SIG-M5 treated with dmso at 0.1 percent for 504 hours (cell line): ENCODE results near the gene CTDSP2.

Experiments used
- DNase-seq: peaks from one replicate; lab custom pipeline; 2025; ENCODE audit not compliant: unreplicated experiment; lab: John Stamatoyannopoulos, UW

CTDSP2 gene

DNA sequence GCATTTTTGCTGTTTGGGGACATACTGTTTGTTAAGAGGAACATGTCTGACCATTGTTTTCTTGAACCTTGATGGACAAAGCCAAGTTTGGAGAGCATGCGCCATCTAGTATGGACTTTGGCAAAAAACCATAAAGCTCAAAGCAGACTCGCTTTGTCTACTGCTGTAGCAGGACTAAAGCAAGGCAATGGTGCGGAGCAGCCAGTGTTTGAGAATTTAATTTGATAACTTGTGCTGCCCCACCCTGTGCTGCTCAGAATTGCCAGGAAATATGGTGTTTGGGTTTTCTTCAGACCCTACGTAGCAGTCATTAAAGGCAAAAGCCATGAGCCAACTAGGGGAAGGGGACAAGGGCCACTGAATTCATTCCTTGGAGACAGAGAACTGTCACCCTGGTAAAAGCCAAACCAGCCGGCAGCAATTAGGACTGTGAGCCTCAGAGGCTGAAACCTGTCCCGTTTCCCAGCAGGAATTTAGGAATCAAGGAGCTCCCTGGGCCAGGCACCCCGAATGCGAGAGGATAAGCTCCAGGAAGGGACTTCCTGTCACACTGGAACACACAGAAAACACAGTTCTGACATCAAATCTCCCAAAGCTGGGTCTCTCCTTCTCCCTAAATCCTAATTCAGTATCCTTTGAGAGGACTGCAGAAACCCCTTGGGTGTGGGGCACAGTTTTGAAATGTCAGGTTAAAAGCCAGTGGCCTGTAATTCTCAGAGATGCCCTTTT, 29.1 kb downstream of the CTDSP2 start:
- no peak for DNase-seq

DNA sequence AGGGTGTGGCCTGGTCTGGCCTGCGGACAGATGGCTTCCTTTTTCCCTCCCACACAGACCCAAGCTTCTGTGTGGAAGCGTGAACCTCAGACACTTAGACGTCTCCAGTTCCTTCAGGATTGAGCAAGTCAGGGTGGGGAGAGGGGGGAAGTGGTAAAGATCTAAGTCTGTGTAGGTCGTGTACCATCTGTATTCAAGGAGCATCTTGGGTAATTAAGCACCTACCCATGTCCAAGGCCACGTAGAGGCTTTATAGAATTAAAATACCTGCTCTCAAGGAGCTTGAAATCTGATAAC, 29.7 kb downstream of the CTDSP2 start:
- DNase-seq, result peak; percentile 88

GRCh38 chr12:57816001-57816854, 30.3 kb downstream of the CTDSP2 start:
- DNase-seq, result no peak

DNA sequence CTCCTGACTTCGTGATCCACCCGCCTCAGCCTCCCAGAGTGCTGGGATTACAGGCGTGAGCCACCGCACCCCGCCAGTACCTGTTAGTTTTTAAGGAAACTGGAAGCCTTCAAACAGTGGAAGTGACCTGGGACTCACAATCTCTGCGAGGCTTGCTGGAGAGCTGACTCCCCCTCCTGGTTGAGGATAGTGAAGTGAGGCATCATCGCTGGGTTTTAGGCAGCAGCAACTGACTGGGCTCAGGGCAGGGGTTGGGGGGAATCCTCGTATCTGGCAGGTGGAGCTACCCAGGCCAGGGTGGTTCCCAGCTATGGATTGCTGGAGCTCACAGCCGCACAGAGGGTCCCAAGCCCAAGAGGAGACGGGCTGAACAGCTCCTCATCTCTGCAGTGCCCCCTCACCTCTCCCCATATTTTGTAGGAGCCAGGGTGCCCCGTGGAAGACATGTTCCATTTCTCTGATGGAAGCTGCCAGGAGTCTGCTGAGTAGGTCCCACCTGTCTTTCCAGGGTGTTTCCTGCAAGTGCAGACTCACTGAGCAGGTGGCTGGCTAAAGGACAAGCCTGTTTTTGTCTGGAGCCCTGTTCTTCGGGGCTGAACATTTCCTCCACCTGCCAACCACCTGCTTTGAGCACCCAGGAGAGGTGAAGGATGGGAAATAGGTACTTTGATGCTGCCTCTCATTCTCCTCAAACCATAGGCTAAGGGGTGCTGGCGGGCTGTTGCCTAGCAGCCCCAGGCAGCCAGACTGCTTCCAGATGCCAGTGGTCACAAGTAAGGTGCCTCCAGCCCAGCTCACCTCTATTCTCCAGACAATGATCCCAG, 31.1 kb downstream of the CTDSP2 start:
- DNase-seq, result no peak

GRCh38 chr12:57813971-57814772, 32.4 kb downstream of the CTDSP2 start:
- DNase-seq, result no peak

DNA sequence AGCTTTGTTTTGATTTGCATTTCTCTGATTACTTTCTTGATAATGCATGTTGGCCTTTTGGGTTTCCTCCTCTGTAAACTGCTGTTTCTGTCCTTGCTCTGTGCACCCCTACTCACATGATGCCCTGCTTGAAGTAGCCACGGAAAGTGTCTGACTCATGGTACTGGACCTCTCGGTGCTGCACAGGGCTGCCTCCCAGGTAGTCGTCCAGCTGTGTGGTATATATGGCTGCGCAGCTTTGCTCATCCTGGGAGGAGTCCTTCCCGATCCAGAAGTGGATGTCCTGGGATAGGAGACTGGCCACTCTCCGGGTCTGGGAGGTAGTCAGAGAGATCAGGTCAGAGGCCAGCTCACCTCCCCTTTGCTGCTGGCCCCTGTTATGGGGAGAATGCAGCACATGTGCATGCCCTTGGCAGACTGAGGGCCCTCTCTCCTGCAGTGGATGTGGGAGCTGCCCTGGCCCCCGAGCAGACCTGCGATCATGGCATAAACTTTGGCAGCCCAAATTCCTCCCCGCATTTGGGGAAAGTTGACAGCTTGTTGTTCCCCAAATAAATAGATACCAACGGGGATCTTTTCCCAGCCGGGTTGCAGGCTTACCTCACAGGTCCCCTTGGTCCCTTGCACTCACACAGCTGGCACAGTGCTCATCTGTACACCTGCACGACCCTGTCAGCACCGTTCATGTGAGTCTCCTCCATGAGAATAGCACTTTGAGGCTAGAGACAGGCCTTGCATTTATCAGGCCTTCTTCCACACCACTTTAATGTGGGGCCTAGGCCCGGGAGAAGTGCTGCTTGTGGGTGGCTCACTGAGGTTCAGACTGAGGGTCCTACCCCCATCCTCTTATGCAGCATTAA, 33.2 kb downstream of the CTDSP2 start:
- DNase-seq, result no peak

- DNase-seq, result no peak
Measured at GRCh38 chr12:57811028-57811755, 35.3 kb downstream of the CTDSP2 start.

GRCh38 chr12:57810450-57810849, 36.1 kb downstream of the CTDSP2 start:
- peak; percentile 18 for DNase-seq

GRCh38 chr12:57809425-57809824, 37.1 kb downstream of the CTDSP2 start:
- no peak for DNase-seq

DNA sequence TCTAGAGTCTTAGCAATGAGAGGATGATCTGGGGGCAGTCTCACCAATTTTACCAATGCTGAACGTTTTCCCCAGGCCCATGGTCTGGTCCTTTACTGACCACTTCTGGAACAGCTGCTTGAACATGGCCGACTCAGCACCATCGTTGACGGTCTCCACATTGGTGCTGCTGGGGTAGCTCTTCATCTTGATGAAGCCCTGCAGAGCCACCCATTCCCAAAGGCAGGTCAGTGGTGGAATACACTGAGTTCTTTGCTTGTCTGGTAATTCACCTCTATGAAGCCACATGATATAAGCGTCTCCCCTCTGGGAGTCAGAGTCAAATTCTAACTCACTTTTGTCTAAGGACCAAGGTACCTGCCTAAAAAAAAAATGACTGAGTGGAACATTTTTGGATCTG, 38.2 kb downstream of the CTDSP2 start:
- DNase-seq, result no peak

DNA sequence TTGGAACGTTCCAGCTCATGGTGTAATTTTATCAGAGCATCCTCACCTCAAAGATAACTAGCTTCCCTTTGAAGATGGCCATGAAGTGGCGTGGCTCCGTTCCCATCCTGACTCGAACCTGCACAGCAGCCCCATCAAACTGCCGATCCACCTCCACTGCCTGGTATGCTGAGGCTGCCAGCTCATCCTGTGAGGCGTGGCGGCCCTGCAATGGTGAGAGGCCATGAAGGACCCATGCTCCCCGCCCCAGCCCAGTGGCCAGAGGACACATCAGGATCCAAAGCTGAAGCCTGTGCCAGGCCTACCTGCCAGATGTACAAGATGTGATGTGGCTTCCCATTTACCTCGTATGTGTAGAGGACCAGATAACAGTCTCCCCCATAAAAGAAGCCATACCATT, 39.2 kb downstream of the CTDSP2 start:
- DNase-seq, result no peak

- no peak for DNase-seq
Measured at GRCh38 chr12:57806677-57807076, 39.9 kb downstream of the CTDSP2 start.

DNA sequence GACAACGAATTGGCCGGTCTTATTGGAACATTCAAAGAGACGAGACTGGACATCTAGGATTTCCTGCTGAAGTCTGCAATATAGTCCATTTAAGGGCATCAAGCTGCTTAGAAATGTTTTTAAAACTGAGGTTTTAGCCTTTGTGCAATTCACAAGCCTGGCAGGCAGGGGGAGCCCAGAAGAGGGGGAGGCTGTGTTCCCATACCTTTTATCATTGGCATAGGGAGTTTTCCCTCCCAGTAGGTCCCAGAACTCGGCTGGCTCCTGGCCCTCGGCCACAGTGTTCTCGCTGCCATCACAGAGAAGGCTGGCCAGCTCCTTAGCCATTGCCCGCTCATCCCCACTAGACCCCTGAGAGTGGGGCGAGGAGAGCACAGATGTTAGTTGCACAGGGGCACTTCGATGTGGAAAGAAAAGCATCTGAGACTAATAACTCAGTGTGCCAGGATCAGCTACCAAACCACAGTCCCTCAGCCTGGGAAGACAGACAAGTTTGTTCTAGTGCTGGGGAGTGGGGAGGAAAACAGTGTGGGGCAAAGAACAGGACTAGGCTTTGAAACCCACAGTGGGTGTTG, 43.1 kb downstream of the CTDSP2 start:
- DNase-seq, result peak; percentile 33

- DNase-seq, result no peak
Measured at GRCh38 chr12:57802607-57803006, 43.9 kb downstream of the CTDSP2 start.

DNA sequence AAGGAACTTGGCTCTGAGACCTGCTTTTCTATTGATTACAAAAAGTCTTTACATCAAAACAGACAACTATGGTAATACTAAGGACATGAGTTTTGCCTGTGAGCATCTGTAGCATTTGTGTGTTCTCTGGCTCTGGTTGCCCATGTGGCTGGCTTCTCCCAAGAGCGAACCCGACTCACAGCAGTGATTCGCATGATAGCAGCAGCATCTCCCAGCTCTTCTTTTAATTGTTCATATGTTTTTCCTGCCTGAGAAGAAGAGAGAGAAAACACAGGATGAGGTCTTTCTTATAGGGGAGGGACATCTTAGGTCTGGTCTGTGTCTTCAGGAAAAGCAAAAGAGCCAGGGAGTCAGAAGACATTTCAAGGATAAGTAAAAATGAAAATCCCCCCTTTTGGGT, 45.6 kb downstream of the CTDSP2 start:
- DNase-seq, result no peak

DNA sequence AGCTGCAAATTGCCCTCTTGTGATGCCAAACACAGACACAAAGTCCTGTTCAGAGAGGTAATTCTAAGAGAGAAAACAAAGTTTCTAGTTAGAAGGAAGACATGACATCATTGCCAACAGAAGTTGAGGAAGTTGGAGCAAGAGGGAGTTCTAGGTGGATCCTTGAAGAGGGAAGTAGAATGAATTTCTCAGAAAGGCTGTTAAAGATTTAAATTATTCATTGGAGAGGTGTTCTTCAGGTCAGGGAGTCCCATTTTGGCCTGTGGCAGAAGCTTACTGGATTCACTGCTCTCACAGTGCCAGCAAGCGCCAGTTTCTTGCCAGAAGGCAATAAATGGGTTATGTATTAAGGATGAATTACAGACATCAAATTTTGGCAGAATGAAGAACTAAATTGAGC, 48.6 kb downstream of the CTDSP2 start:
- DNase-seq, result peak; percentile 32

GRCh38 chr12:57796996-57797395, 49.5 kb downstream of the CTDSP2 start:
- no peak for DNase-seq

- peak; percentile 5 for DNase-seq
Measured at GRCh38 chr12:57795354-57795753, 51.2 kb downstream of the CTDSP2 start.

DNA sequence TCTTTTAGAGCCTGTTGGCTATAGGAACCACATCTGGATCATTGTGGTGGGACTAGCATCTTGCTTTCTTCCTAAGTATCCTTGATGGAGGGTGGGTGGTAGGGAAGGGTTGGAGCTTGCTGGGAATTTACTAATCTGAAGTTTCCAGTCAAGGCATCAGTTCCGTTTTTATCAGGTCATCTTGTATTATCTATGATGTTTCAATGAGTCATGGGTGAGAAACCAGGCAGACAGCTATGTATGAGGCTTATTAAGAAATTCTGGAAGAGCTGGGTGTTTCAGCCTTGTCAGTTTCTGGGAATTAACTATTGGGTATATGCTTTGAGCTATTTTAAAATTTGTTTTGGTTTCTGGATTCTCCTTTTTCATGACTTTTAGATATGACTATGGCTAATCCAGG, 52.6 kb downstream of the CTDSP2 start:
- peak; percentile 22 for DNase-seq
